ENCODE results near the gene KIF6.

KIF6 gene

DNA sequence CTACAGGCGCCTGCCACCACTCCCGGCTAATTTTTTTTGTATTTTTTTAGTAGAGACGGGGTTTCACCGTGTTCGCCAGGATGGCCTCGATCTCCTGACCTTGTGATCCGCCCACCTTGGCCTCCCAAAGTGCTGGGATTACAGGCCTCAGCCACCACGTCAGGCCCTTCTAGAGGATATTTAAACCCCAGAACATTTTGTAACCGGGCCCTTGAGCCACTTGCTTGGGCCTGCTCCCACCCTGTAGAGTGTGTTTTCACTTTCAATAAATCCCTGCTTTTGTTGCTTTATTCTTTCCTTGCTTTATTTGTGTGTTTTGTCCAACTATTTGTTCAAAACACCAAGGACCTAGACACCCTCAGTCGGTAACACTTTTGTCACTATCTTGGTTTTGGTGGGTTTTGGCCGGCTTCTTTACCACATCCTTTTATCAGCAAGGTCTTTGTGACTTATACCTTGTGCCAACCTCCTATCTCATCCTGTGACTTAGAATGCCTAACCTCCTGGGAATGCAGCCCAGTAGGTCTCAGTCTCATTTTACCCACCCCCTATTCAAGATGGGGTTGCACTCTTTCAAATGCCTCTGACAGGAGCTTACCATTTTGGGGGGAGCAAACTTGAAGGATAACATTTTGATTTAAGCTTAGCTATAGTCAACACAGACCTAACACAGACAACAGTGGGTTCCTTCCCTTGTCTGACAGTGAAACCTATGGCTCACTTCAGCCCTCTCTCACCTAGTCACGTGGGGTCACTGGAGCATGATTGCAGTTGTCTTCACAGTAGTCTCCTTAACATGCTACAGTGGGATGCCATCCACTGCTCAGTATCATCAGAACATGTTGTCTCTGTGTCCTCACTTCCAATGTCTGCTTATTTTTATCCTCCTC is 27.9 kb upstream of the KIF6 start:
- no peak overlapping the region for H3K27ac ChIP-seq (ENCODE audit: low read depth, low read length, poor library complexity, severe bottlenecking)
- H4K20me1 ChIP-seq (ENCODE audit: insufficient read depth, low read length): no peaks in the 10 kb centered on the region

DNA sequence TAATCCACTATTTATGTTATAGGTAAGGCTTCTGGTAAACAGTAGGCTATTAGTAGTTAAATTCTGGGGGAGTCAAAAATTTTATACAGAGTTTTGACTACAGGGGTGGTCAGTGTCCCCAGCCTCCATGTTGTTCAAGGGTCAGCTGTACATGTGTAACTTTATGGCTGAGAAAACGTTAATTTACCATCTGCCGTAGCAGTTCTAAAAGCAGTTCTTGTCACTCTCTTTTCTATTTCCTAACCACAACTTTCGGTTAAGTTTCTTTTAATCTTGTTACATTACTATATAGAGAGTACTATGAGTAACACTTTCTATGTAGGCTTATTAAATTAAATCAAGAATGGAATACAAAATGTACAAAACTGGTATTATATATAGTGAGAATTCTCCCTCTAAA is 21.6 kb upstream of the KIF6 start:
- no peaks in the 10 kb centered on the region for H3K27me3 ChIP-seq (ENCODE audit: insufficient read depth, low read length)
- H3K9me2 ChIP-seq (ENCODE audit: low read depth, low read length): no peaks in the 10 kb centered on the region
- H3K4me3 ChIP-seq (ENCODE audit: low read depth, low read length, poor library complexity, severe bottlenecking): no peak overlapping the region
- H3K4me2 ChIP-seq (ENCODE audit: low read length): no peak overlapping the region
- H3K4me1 ChIP-seq (ENCODE audit: insufficient read depth, low read length, severe bottlenecking): no peaks in the 10 kb centered on the region
- no peaks in the 10 kb centered on the region for H3K9me3 ChIP-seq (ENCODE audit: low read length)
- TF ChIP-seq, protein P1, sequence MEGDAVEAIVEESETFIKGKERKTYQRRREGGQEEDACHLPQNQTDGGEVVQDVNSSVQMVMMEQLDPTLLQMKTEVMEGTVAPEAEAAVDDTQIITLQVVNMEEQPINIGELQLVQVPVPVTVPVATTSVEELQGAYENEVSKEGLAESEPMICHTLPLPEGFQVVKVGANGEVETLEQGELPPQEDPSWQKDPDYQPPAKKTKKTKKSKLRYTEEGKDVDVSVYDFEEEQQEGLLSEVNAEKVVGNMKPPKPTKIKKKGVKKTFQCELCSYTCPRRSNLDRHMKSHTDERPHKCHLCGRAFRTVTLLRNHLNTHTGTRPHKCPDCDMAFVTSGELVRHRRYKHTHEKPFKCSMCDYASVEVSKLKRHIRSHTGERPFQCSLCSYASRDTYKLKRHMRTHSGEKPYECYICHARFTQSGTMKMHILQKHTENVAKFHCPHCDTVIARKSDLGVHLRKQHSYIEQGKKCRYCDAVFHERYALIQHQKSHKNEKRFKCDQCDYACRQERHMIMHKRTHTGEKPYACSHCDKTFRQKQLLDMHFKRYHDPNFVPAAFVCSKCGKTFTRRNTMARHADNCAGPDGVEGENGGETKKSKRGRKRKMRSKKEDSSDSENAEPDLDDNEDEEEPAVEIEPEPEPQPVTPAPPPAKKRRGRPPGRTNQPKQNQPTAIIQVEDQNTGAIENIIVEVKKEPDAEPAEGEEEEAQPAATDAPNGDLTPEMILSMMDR (IDR thresholded peaks at IDR 0.05; ENCODE audit: low read length): no peak
- no peak for TF ChIP-seq EZH2 (IDR thresholded peaks at IDR 0.05; ENCODE audit: borderline replicate concordance, low read length)
- no peaks in the 10 kb centered on the region for H3F3A ChIP-seq (ENCODE audit: insufficient read depth, low read length)
- no peak overlapping the region for H3K9ac ChIP-seq (ENCODE audit: low read length)
- H3K79me2 ChIP-seq (ENCODE audit: insufficient read depth, low read length): no peaks in the 10 kb centered on the region
- no peaks in the 10 kb centered on the region for H3K36me3 ChIP-seq (ENCODE audit: insufficient read depth, low read length)
- H3K27ac ChIP-seq (ENCODE audit: low read depth, low read length, poor library complexity, severe bottlenecking): no peak overlapping the region
- no peaks in the 10 kb centered on the region for H4K20me1 ChIP-seq (ENCODE audit: insufficient read depth, low read length)
- no peak overlapping the region for H2AFZ ChIP-seq (ENCODE audit: low read length)

More for the DNA sequence above, 27.9 kb upstream of the KIF6 start:
- H3K79me2 ChIP-seq (ENCODE audit: insufficient read depth, low read length): no peaks in the 10 kb centered on the region
- H2AFZ ChIP-seq (ENCODE audit: low read length): no peak overlapping the region
- H3K27me3 ChIP-seq (ENCODE audit: insufficient read depth, low read length): no peaks in the 10 kb centered on the region; the same call in 1 of the 2 replicates
- no peaks in the 10 kb centered on the region for H3K9me3 ChIP-seq (ENCODE audit: low read length)
- H3K36me3 ChIP-seq (ENCODE audit: insufficient read depth, low read length): no peaks in the 10 kb centered on the region
- H3F3A ChIP-seq (ENCODE audit: insufficient read depth, low read length): no peaks in the 10 kb centered on the region
- H3K4me2 ChIP-seq (ENCODE audit: low read length): no peak overlapping the region
- H3K9me2 ChIP-seq (ENCODE audit: low read depth, low read length): no peaks in the 10 kb centered on the region
- no peak overlapping the region for H3K9ac ChIP-seq (ENCODE audit: low read length)
- TF ChIP-seq, protein P1 (IDR thresholded peaks at IDR 0.05; ENCODE audit: low read length): no peak
- TF ChIP-seq EZH2 (IDR thresholded peaks at IDR 0.05; ENCODE audit: borderline replicate concordance, low read length): no peak
- no peak overlapping the region for H3K4me3 ChIP-seq (ENCODE audit: low read depth, low read length, poor library complexity, severe bottlenecking)
- no peaks in the 10 kb centered on the region for H3K4me1 ChIP-seq (ENCODE audit: insufficient read depth, low read length, severe bottlenecking)

GRCh38 chr6:39733704-39734103 is 8.5 kb upstream of the KIF6 start:
- Histone ChIP-seq H3K79me2 (ENCODE audit: insufficient read depth, low read length) (no peaks in the 10 kb centered on the region), H3K36me3 (ENCODE audit: insufficient read depth, low read length) (no peaks in the 10 kb centered on the region), H3K4me1 (ENCODE audit: insufficient read depth, low read length, severe bottlenecking) (no peaks in the 10 kb centered on the region), H3K9me2 (ENCODE audit: low read depth, low read length) (no peaks in the 10 kb centered on the region), H3K27ac (ENCODE audit: low read depth, low read length, poor library complexity, severe bottlenecking) (no peak overlapping the region), H4K20me1 (ENCODE audit: insufficient read depth, low read length) (no peaks in the 10 kb centered on the region), H3K27me3 (ENCODE audit: insufficient read depth, low read length) (no peaks in the 10 kb centered on the region), H3K9ac (ENCODE audit: low read length) (no peak overlapping the region), H2AFZ (ENCODE audit: low read length) (no peak overlapping the region), H3K4me2 (ENCODE audit: low read length) (no peak overlapping the region), H3F3A (ENCODE audit: insufficient read depth, low read length) (no peaks in the 10 kb centered on the region), H3K9me3 (ENCODE audit: low read length) (no peaks in the 10 kb centered on the region), H3K4me3 (ENCODE audit: low read depth, low read length, poor library complexity, severe bottlenecking) (no peak overlapping the region)
- TF ChIP-seq EZH2 (IDR thresholded peaks at IDR 0.05; ENCODE audit: borderline replicate concordance, low read length): no peak
- TF ChIP-seq, protein P1 (IDR thresholded peaks at IDR 0.05; ENCODE audit: low read length): no peak

Measured in OCI-LY1 (cell line).